DOHH2 (cell line): ENCODE results near the gene GOLGA6C.

ENCODE experiments used
- CTCF ChIP-seq: fragments of 200-600 bp; sonication (generic); IDR thresholded peaks from one replicate; pipeline ENCODE4 v1.5.1; 2014; ENCODE audit warnings: antibody characterized with exemption, mild to moderate bottlenecking, low read depth, low read length; ENCODE audit not compliant: poor library complexity, severe bottlenecking
- EZH2phosphoT487 ChIP-seq: fragments of 200-600 bp; sonication (generic); IDR thresholded peaks from 2 replicates; pipeline ENCODE4 v1.6.1; 2017; ENCODE audit warnings: borderline replicate concordance, mild to moderate bottlenecking, antibody characterized with exemption, low read length, moderate library complexity, mixed read lengths

GRCh38 chr15:75302318-75302717 lies 44.2 kb downstream of the GOLGA6C start:
- TF ChIP-seq CTCF = no peak
- TF ChIP-seq EZH2phosphoT487 = no peak
